Naive thymus-derived CD4-positive, alpha-beta T cell (primary cell): ENCODE results near the gene B4GALT3. TPM values are rescaled to one million over a fixed set of nuclear protein-coding genes. Genes with fewer than 3 reads are reported as not detected.

Experiments
- ATAC-seq: fragments of 150-1000 bp; cut with Tn5 transposase; 2 replicates; pipeline ENCODE4 v1.10.0; 2021; ENCODE audit warnings: mild to moderate bottlenecking, moderate library complexity
- CTCF ChIA-PET: fragments of 350-600 bp; sonication (Branson Sonifier 250); formaldehyde crosslinking; loops from one replicate; lab custom pipeline; 2021; ENCODE audit warnings: antibody characterized with exemption; lab: Charles Lee
- POLR2A ChIA-PET: fragments of 350-600 bp; sonication (Branson Sonifier 250); formaldehyde crosslinking; loops from one replicate; lab custom pipeline; 2021; ENCODE audit warnings: antibody characterized with exemption, inconsistent platforms; lab: Charles Lee
- DNase-seq, 9 donors: peaks; one replicate each; pipeline versions ENCODE4 v3.0.0 to v3.0.0-alpha.2; 2020 to 2022; ENCODE audit warnings: mixed read lengths in 1 of 9
- H3K27ac ChIP-seq: one replicate; pipeline ENCODE4 v1.7.0; 2013; ENCODE audit warnings: mild to moderate bottlenecking, low read depth, low read length, moderate library complexity
- H3K27me3 ChIP-seq, 2 donors: one replicate each; pipeline ENCODE4 v1.7.0; 2013; ENCODE audit warnings: low read length in 2 of 2, mild to moderate bottlenecking in 2 of 2, moderate library complexity in 2 of 2; ENCODE audit not compliant: control insufficient read depth in 2 of 2, insufficient read depth in 2 of 2
- H3K36me3 ChIP-seq, 3 experiments: 1 replicate in 2 of 3; 2 replicates in 1 of 3; pipeline ENCODE4 v1.7.0; 2013; ENCODE audit warnings: low read length in 3 of 3, mild to moderate bottlenecking in 3 of 3, moderate library complexity in 1 of 3; ENCODE audit not compliant: insufficient read depth in 3 of 3, control insufficient read depth in 2 of 3
- H3K4me1 ChIP-seq, 2 donors: one replicate each; pipeline ENCODE4 v1.7.0; 2013; ENCODE audit warnings: low read length in 2 of 2, mild to moderate bottlenecking in 2 of 2, moderate library complexity in 1 of 2; ENCODE audit not compliant: control insufficient read depth in 2 of 2, insufficient read depth in 2 of 2
- H3K4me3 ChIP-seq: 2 replicates; pipeline ENCODE4 v1.7.0; 2013; ENCODE audit warnings: mild to moderate bottlenecking, low read length
- H3K9me3 ChIP-seq, 3 experiments: 1 replicate in 2 of 3; 2 replicates in 1 of 3; pipeline ENCODE4 v1.7.0; 2013; ENCODE audit warnings: low read length in 3 of 3; ENCODE audit not compliant: control insufficient read depth in 2 of 3
- H3K27ac Mint-ChIP-seq, 9 donors: one replicate each; pipeline ENCODE4 v1.8.0; 2020 to 2022; ENCODE audit warnings: mixed read lengths in 9 of 9, mild to moderate bottlenecking in 8 of 9, moderate library complexity in 5 of 9, inconsistent platforms in 2 of 9
- H3K27me3 Mint-ChIP-seq, 5 donors: one replicate each; pipeline ENCODE4 v1.8.0; 2021 to 2022; ENCODE audit warnings: mixed read lengths in 5 of 5, mild to moderate bottlenecking in 1 of 5
- H3K36me3 Mint-ChIP-seq, 5 donors: one replicate each; pipeline ENCODE4 v1.8.0; 2020 to 2022; ENCODE audit warnings: mixed read lengths in 5 of 5, mild to moderate bottlenecking in 3 of 5, inconsistent platforms in 1 of 5
- H3K4me1 Mint-ChIP-seq, 7 donors: one replicate each; pipeline ENCODE4 v1.8.0; 2020 to 2022; ENCODE audit warnings: mixed read lengths in 7 of 7, mild to moderate bottlenecking in 3 of 7, inconsistent platforms in 1 of 7
- H3K4me3 Mint-ChIP-seq, 10 donors: one replicate each; pipeline ENCODE4 v1.8.0; 2020 to 2022; ENCODE audit warnings: mild to moderate bottlenecking in 10 of 10, mixed read lengths in 10 of 10, moderate library complexity in 6 of 10, inconsistent platforms in 2 of 10
- H3K9me3 Mint-ChIP-seq, 11 donors: one replicate each; pipeline ENCODE4 v1.8.0; 2020 to 2022; ENCODE audit warnings: mixed read lengths in 11 of 11, mild to moderate bottlenecking in 4 of 11, inconsistent platforms in 1 of 11, moderate library complexity in 1 of 11
- intact Hi-C, 2 donors: fragments of 100-400 bp; cut with micrococcal nuclease; formaldehyde crosslinking; loops; one replicate each; pipeline ENCODE4 v1.15.1; 2023
- polyA plus RNA-seq, 2 donors: library from polyadenylated mRNA; unstranded; fragments of 300-500 nt; fragmentation: Illumina TruSeq; gene quantifications; one replicate each; pipeline ENCODE4 v1.2.3, GENCODE V29; 2021
- total RNA-seq, 6 experiments: library from RNA in 5 of 6; stranded (reverse) in 5 of 6; gene quantifications; 1 replicate in 5 of 6; 2 replicates in 1 of 6; pipeline ENCODE4 v1.2.3 and lab custom pipeline; 2021 to 2026

B4GALT3 gene
- total and polyA plus RNA-seq, 7 experiments from 2014 or later: 36.2 to 83.7 (median 52.5) TPM

- H3K4me1 Mint-ChIP-seq: peaks cover 36 to 70% (median 56%) of the 10 kb centered on the region in 7 donors
- DNase-seq (no peak), ATAC-seq (no peak)
- H3K36me3 ChIP-seq: peaks cover 0 to 72% (median 31%) of the 10 kb centered on the region in 3 experiments
- H3K27me3 ChIP-seq: no peaks in the 10 kb centered on the region
- peak overlapping the region in 3 of 10 donors; percentile 7 to 53 (median 48) for H3K4me3 Mint-ChIP-seq
- H3K27me3 Mint-ChIP-seq: no peaks in the 10 kb centered on the region
- no peak overlapping the region for H3K4me3 ChIP-seq
- H3K4me1 ChIP-seq: peaks cover 16 to 17% of the 10 kb centered on the region in 2 donors
- CTCF ChIA-PET: interaction anchor here (0.6 to 1.3 kb wide), 2 partner anchors 54 to 110 kb away, joined by 3 read pairs; no protein-coding TSS in a partner anchor
- H3K9me3 ChIP-seq: no peaks in the 10 kb centered on the region
- no peak overlapping the region for H3K27ac ChIP-seq
- POLR2A ChIA-PET: interaction anchor here (0.7 to 1.4 kb wide), 4 partner anchors 11 to 209 kb away, joined by 3 to 5 read pairs (median 4); partner anchors contain the start of gene UFC1
- H3K9me3 Mint-ChIP-seq: no peaks in the 10 kb centered on the region
- intact Hi-C loops: no loop called here
- peak overlapping the region in 5 of 9 donors; percentile 26 to 72 (median 62) for H3K27ac Mint-ChIP-seq
- peaks cover 13 to 44% (median 20%) of the 10 kb centered on the region in 5 donors for H3K36me3 Mint-ChIP-seq
Observed at GRCh38 chr1:161172776-161173376, 4.4 kb downstream of the B4GALT3 start.

GRCh38 chr1:161172349-161172748, 5.0 kb downstream of the B4GALT3 start:
- CTCF ChIA-PET: interaction anchor here (0.6 to 1.3 kb wide), 2 partner anchors 54 to 110 kb away, joined by 3 read pairs; no protein-coding TSS in a partner anchor
- DNase-seq (no peak), ATAC-seq (no peak)
- Mint-ChIP-seq H3K27ac (peak overlapping the region in 6 of 9 donors; percentile 31 to 77 (median 62)), H3K9me3 (no peaks in the 10 kb centered on the region), H3K36me3 (peaks cover 13 to 44% (median 20%) of the 10 kb centered on the region in 5 donors), H3K4me3 (peak overlapping the region in 2 of 10 donors; percentile 45 to 59), H3K4me1 (peaks cover 38 to 68% (median 53%) of the 10 kb centered on the region in 7 donors), H3K27me3 (no peaks in the 10 kb centered on the region)
- POLR2A ChIA-PET: interaction anchor here (0.7 to 1.4 kb wide), 5 partner anchors 11 to 210 kb away, joined by 3 to 5 read pairs (median 4); partner anchors contain the start of gene UFC1
- Histone ChIP-seq H3K27me3 (no peaks in the 10 kb centered on the region), H3K9me3 (no peaks in the 10 kb centered on the region), H3K36me3 (peaks cover 0 to 71% (median 31%) of the 10 kb centered on the region in 3 experiments), H3K4me3 (no peak overlapping the region), H3K4me1 (peaks cover 11 to 13% of the 10 kb centered on the region in 2 donors), H3K27ac (no peak overlapping the region)
- intact Hi-C loops: no loop called here

GRCh38 chr1:161171696-161172095, 5.6 kb downstream of the B4GALT3 start:
- H3K27me3 Mint-ChIP-seq: no peaks in the 10 kb centered on the region
- DNase-seq: no peak
- Histone ChIP-seq H3K27ac (no peak overlapping the region), H3K4me1 (peaks cover 18% of the 10 kb centered on the region in 2 donors), H3K4me3 (no peak overlapping the region), H3K36me3 (peaks cover 0 to 66% (median 31%) of the 10 kb centered on the region in 3 experiments), H3K27me3 (no peaks in the 10 kb centered on the region), H3K9me3 (no peaks in the 10 kb centered on the region)
- no peak for ATAC-seq
- ChIA-PET POLR2A (interaction anchor here (0.9 to 2.0 kb wide), 6 partner anchors 9 to 19 kb away, joined by 3 to 16 read pairs (median 4); no protein-coding TSS in a partner anchor), CTCF (interaction anchor here (1.1 kb wide), 1 partner anchor 59 kb away, joined by 3 read pairs; no protein-coding TSS in a partner anchor)
- no peak overlapping the region for H3K4me3 Mint-ChIP-seq
- H3K36me3 Mint-ChIP-seq: peaks cover 13 to 44% (median 20%) of the 10 kb centered on the region in 5 donors
- peaks cover 41 to 68% (median 56%) of the 10 kb centered on the region in 7 donors for H3K4me1 Mint-ChIP-seq
- intact Hi-C loops: no loop called here
- H3K9me3 Mint-ChIP-seq: no peaks in the 10 kb centered on the region
- peak overlapping the region in 3 of 9 donors; percentile 33 to 72 (median 67) for H3K27ac Mint-ChIP-seq

- ChIA-PET CTCF (interaction anchor here (0.9 to 2.0 kb wide), 3 partner anchors 21 to 60 kb away, joined by 3 to 6 read pairs (median 3); partner anchors contain the start of gene TOMM40L), POLR2A (interaction anchor here (0.9 to 2.0 kb wide), 13 partner anchors 9 to 125 kb away, joined by 3 to 16 read pairs (median 3); partner anchors contain the start of genes NDUFS2 and USF1)
- no peaks in the 10 kb centered on the region for H3K27me3 ChIP-seq
- H3K4me1 ChIP-seq: peaks cover 14 to 16% of the 10 kb centered on the region in 2 donors
- Mint-ChIP-seq H3K36me3 (peaks cover 13 to 44% (median 20%) of the 10 kb centered on the region in 5 donors), H3K4me3 (peak overlapping the region in 1 of 10 donors; percentile 29), H3K4me1 (peaks cover 38 to 67% (median 54%) of the 10 kb centered on the region in 7 donors), H3K9me3 (no peaks in the 10 kb centered on the region), H3K27me3 (no peaks in the 10 kb centered on the region), H3K27ac (peak overlapping the region in 4 of 9 donors; percentile 39 to 74 (median 54))
- no peak overlapping the region for H3K27ac ChIP-seq
- DNase-seq (no peak), ATAC-seq (no peak)
- H3K36me3 ChIP-seq: peaks cover 0 to 66% (median 31%) of the 10 kb centered on the region in 3 experiments
- H3K4me3 ChIP-seq: no peak overlapping the region
- H3K9me3 ChIP-seq: no peaks in the 10 kb centered on the region
- intact Hi-C loops: no loop called here
Observed at GRCh38 chr1:161171191-161171590, 6.1 kb downstream of the B4GALT3 start.

- Mint-ChIP-seq H3K27ac (peak overlapping the region in 1 of 9 donors; percentile 71), H3K4me1 (peaks cover 28 to 69% (median 51%) of the 10 kb centered on the region in 7 donors), H3K4me3 (peak overlapping the region in 5 of 10 donors; percentile 13 to 94 (median 32)), H3K27me3 (no peaks in the 10 kb centered on the region), H3K9me3 (no peaks in the 10 kb centered on the region), H3K36me3 (peaks cover 9 to 35% (median 14%) of the 10 kb centered on the region in 5 donors)
- Histone ChIP-seq H3K27ac (no peak overlapping the region), H3K27me3 (no peaks in the 10 kb centered on the region), H3K36me3 (peaks cover 0 to 58% (median 31%) of the 10 kb centered on the region in 3 experiments), H3K4me1 (peaks cover 10 to 13% of the 10 kb centered on the region in 2 donors), H3K9me3 (no peaks in the 10 kb centered on the region), H3K4me3 (no peak overlapping the region)
- POLR2A ChIA-PET: interaction anchor here (0.7 to 6.5 kb wide), 5 partner anchors 12 to 50 kb away, joined by 3 to 81 read pairs (median 3); partner anchors contain the start of gene ADAMTS4
- no peak for ATAC-seq
- intact Hi-C loops: loop anchor here in 1 of 2 donors (5.0 kb wide), 1 partner anchor 218 kb away; no protein-coding TSS in a partner anchor
- no peak for DNase-seq
- CTCF ChIA-PET: interaction anchor here (0.6 to 1.8 kb wide), 2 partner anchors 23 to 213 kb away, joined by 3 to 5 read pairs; no protein-coding TSS in a partner anchor
Observed at GRCh38 chr1:161168906-161169305, 8.4 kb downstream of the B4GALT3 start.
